Transverse colon (tissue), 4 donors: Measurements from ENCODE around the gene LRRIQ4.

Experiments
- CTCF ChIP-seq, 5 experiments: fragments of 200-600 bp in 3 of 5; fragments of 450-650 bp in 2 of 5; sonication (generic) in 3 of 5; IDR thresholded peaks; 1 replicate in 2 of 5; 2 replicates in 3 of 5; pipeline ENCODE4 v1.5.1; 2016 to 2017; ENCODE audit warnings: antibody characterized with exemption in 5 of 5, inconsistent platforms in 3 of 5, mild to moderate bottlenecking in 2 of 5, moderate library complexity in 1 of 5
- EP300 ChIP-seq: sonication (generic); formaldehyde crosslinking; IDR thresholded peaks from one replicate; pipeline ENCODE4 v1.6.1; 2017; ENCODE audit warnings: antibody characterized with exemption, low read depth
- POLR2A ChIP-seq: fragments of 450-650 bp; IDR thresholded peaks from one replicate; pipeline ENCODE4 v1.6.1; 2016; ENCODE audit warnings: antibody characterized with exemption, mild to moderate bottlenecking, moderate library complexity
- POLR2AphosphoS5 ChIP-seq, 3 donors: sonication (generic); formaldehyde crosslinking; IDR thresholded peaks; one replicate each; pipeline ENCODE4 v1.6.1; 2016; ENCODE audit warnings: antibody characterized with exemption in 3 of 3

GRCh38 chr3:169772305-169772896 is 40.3 kb upstream of the LRRIQ4 start:
- TF ChIP-seq POLR2A (no peak), POLR2AphosphoS5 (IDR thresholded peaks at IDR 0.05) (no peak), CTCF (IDR thresholded peaks at IDR 0.05) (no peak), EP300 (no peak)
